ENCODE data around the gene SIK3. TPM values are rescaled to one million over a fixed set of nuclear protein-coding genes. Genes with fewer than 3 reads are reported as not detected.

SIK3 gene
- total RNA-seq, 2 donors from 2014 or later: 37.2 to 43.5 TPM

DNA sequence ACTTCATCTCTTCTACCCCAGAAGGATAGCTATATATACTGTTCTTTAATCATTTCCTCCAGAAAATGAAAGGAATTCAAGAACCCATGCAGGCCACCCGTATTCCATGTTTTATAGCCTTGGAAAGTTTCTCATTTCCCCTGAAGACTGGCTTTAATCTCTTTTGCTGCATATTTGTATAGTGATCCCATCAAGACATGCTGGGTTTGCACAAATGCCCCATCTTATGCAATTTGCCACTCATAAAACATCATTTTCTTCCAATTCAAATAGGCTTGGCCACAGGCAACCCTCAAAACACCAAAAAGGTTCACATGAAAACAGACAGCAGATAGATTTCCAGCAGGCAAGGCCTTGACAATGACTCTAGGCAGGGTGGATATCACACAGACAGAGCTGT is 232.5 kb downstream of the SIK3 start:
- Histone ChIP-seq H3K27me3 (ENCODE audit: control insufficient read depth, insufficient read depth, low read length, poor library complexity, severe bottlenecking) (no peaks in the 10 kb centered on the region), H3K9ac (ENCODE audit: extremely low read depth, low read length, poor library complexity, severe bottlenecking) (no peak overlapping the region), H3K36me3 (ENCODE audit: control insufficient read depth, insufficient read depth, low read length) (peaks cover 87% of the 10 kb centered on the region), H3K4me3 (ENCODE audit: low read length) (no peak overlapping the region), H3K27ac (ENCODE audit: low read depth, low read length) (no peak overlapping the region), H3K4me1 (ENCODE audit: control insufficient read depth, insufficient read depth, low read length) (no peaks in the 10 kb centered on the region), H3K9me3 (ENCODE audit: control insufficient read depth, low read length) (no peaks in the 10 kb centered on the region)
- 97 to 100% methylated on average over 1 of the region's 1 CpG for WGBS, 2 experiments (ENCODE audit: insufficient coverage in 1 of 2, insufficient read length in 1 of 2)
- Mint-ChIP-seq H3K4me3 (no peak overlapping the region), H3K9me3 (no peaks in the 10 kb centered on the region), H3K27me3 (ENCODE audit: insufficient read depth) (no peaks in the 10 kb centered on the region), H3K36me3 (ENCODE audit: low read depth) (peaks cover 63% of the 10 kb centered on the region), H3K4me1 (no peaks in the 10 kb centered on the region), H3K27ac (no peak overlapping the region)
- TF ChIP-seq, protein P1, sequence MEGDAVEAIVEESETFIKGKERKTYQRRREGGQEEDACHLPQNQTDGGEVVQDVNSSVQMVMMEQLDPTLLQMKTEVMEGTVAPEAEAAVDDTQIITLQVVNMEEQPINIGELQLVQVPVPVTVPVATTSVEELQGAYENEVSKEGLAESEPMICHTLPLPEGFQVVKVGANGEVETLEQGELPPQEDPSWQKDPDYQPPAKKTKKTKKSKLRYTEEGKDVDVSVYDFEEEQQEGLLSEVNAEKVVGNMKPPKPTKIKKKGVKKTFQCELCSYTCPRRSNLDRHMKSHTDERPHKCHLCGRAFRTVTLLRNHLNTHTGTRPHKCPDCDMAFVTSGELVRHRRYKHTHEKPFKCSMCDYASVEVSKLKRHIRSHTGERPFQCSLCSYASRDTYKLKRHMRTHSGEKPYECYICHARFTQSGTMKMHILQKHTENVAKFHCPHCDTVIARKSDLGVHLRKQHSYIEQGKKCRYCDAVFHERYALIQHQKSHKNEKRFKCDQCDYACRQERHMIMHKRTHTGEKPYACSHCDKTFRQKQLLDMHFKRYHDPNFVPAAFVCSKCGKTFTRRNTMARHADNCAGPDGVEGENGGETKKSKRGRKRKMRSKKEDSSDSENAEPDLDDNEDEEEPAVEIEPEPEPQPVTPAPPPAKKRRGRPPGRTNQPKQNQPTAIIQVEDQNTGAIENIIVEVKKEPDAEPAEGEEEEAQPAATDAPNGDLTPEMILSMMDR (conservative IDR thresholded peaks at IDR 0.05): no peak
- DNase-seq: no peak

- 91 to 93% methylated on average over 5 of the region's 5 CpGs for WGBS, 2 experiments (ENCODE audit: insufficient coverage in 1 of 2, insufficient read length in 1 of 2)
- Histone ChIP-seq H3K27me3 (ENCODE audit: control insufficient read depth, insufficient read depth, low read length, poor library complexity, severe bottlenecking) (no peaks in the 10 kb centered on the region), H3K9me3 (ENCODE audit: control insufficient read depth, low read length) (no peaks in the 10 kb centered on the region), H3K9ac (ENCODE audit: extremely low read depth, low read length, poor library complexity, severe bottlenecking) (no peak overlapping the region), H3K4me1 (ENCODE audit: control insufficient read depth, insufficient read depth, low read length) (no peaks in the 10 kb centered on the region), H3K27ac (ENCODE audit: low read depth, low read length) (no peak overlapping the region), H3K4me3 (ENCODE audit: low read length) (no peak overlapping the region), H3K36me3 (ENCODE audit: control insufficient read depth, insufficient read depth, low read length) (peaks cover 86% of the 10 kb centered on the region)
- Mint-ChIP-seq H3K36me3 (ENCODE audit: low read depth) (peaks cover 62% of the 10 kb centered on the region), H3K27ac (peak overlapping the region; percentile 39), H3K4me1 (no peaks in the 10 kb centered on the region), H3K27me3 (ENCODE audit: insufficient read depth) (no peaks in the 10 kb centered on the region), H3K9me3 (no peaks in the 10 kb centered on the region), H3K4me3 (no peak overlapping the region)
- no peak for DNase-seq
- TF ChIP-seq, protein P1 (conservative IDR thresholded peaks at IDR 0.05): no peak
These were observed 233.7 kb downstream of the SIK3 start for GRCh38 chr11:116864531-116864930.

GRCh38 chr11:116862951-116863350 is 235.3 kb downstream of the SIK3 start:
- Histone ChIP-seq H3K27me3 (ENCODE audit: control insufficient read depth, insufficient read depth, low read length, poor library complexity, severe bottlenecking) (no peaks in the 10 kb centered on the region), H3K27ac (ENCODE audit: low read depth, low read length) (no peak overlapping the region), H3K36me3 (ENCODE audit: control insufficient read depth, insufficient read depth, low read length) (peaks cover 85% of the 10 kb centered on the region), H3K9ac (ENCODE audit: extremely low read depth, low read length, poor library complexity, severe bottlenecking) (no peak overlapping the region), H3K4me3 (ENCODE audit: low read length) (no peak overlapping the region), H3K9me3 (ENCODE audit: control insufficient read depth, low read length) (no peaks in the 10 kb centered on the region), H3K4me1 (ENCODE audit: control insufficient read depth, insufficient read depth, low read length) (peaks cover 2% of the 10 kb centered on the region)
- Mint-ChIP-seq H3K27me3 (ENCODE audit: insufficient read depth) (no peaks in the 10 kb centered on the region), H3K36me3 (ENCODE audit: low read depth) (peaks cover 67% of the 10 kb centered on the region), H3K9me3 (no peaks in the 10 kb centered on the region), H3K4me1 (peaks cover 6% of the 10 kb centered on the region), H3K4me3 (no peak overlapping the region), H3K27ac (no peak overlapping the region)
- TF ChIP-seq, protein P1 (conservative IDR thresholded peaks at IDR 0.05): no peak
- WGBS, 2 experiments (ENCODE audit: insufficient coverage in 1 of 2, insufficient read length in 1 of 2): 94 to 98% methylated on average over 2 to 3 of the region's 3 CpGs
- no peak for DNase-seq
